Left renal cortex interstitium (tissue), 4 donors: ENCODE data around the gene MTCL3. TPM values are rescaled to one million over a fixed set of nuclear protein-coding genes. Genes with fewer than 3 reads are reported as not detected.
"Not testable (repeated sequence)": the region's sequence is repeated elsewhere in the genome, so short reads cannot be mapped to it uniquely, and the experiment has no call there.

Experiments
- DNase-seq, 4 donors: peaks; one replicate each; pipeline ENCODE4 v3.0.0-alpha.2; 2013; ENCODE audit warnings: low read depth in 4 of 4, low spot score in 2 of 4, missing footprints in 1 of 4
- polyA plus RNA-seq, 4 donors: library from polyadenylated mRNA; unstranded; fragments of 120-200 nt; gene quantifications; one replicate each; pipeline ENCODE4 v1.2.1, GENCODE V29; 2013; ENCODE audit not compliant: insufficient read length in 4 of 4

MTCL3 gene

DNA sequence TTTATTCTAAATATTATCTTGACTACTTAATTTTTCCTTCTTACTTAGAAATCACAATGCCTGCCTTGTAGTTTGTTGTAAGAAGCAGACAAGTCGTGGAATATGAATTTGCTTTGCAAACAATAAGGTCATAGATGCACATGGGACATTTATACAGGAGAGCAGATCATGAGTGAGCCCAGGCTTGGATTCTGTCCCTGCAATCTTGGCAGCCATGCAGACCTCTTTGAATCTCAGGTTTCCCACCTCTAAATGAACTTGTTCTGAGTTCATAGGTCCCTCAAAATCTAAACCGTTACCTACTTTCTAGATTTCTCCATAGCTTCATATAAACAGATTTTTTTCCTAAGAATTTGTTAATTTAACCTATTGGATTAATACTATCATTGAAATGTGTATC, 79.4 kb downstream of the MTCL3 start:
- DNase-seq: no peak

DNA sequence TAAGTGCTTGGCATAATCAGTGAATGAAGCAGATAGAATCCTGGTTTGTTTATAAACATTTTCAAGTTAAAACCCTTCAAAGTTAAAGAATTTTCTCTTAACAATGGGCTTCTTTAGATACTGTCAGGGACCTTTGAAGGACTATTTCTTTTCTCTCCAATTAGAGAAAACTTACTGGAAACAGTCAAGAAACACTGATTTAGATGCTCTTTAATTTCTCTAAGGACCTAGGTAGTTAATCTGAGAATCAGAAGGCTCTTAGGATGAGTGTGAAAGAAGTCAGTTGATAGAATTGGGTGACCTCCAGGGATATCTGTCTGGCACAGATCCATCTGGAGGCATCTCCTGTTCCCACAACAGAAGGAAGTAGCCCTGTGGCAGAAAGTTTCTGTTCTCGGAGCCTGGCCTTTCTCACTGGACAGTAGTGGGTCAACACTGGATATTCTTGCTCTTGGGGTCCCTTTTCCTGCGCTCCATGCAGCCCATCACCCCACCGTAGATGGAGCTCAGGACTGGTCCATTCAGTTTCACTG, 82.5 kb downstream of the MTCL3 start:
- DNase-seq: no peak

DNA sequence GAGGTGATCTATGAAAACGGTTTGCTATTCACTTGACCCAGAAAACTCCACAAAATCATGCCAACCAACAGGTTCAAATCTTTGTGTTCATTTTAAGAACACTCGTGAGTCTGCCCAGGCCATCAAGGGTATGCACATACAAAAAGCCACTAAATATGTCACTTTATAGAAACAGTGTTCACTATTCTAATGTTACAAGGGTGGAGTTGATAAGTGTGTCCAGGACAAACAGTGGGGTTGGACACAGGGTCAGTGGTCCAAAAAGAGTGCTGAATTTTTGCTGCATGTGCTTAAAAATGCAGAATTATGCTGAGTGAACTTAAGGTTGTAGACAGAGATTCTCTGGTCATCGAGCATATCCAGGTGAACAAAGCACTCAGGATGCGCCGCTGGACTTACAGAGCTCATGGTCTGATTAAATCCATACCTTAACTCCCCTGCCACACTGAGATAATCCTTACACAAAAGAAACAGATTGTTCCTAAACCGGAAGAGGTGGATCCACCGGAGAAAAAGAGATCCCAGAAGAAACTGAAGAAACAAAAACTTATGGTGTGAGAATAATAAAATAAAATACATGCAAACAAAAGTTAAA, 83.4 kb downstream of the MTCL3 start:
- DNase-seq: no peak

DNA sequence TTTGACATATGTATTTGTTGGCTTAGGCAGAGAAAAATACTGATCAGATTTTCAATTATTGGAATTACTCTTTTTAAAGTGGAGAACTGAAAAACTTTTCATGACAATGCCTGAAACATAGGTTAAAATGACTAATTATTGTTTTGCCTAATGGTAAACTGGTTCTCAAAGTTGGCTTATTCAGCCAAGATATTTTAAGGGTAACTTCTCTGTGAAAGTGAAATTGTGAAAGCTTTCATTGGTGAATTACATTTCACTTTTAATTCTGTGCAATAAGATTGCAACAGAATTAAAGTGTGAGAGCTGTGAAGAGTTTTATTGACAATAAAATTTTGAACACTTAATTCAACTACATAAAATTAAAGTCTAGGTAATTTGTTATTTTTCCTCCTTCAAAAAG, 84.5 kb downstream of the MTCL3 start:
- DNase-seq: no peak

DNA sequence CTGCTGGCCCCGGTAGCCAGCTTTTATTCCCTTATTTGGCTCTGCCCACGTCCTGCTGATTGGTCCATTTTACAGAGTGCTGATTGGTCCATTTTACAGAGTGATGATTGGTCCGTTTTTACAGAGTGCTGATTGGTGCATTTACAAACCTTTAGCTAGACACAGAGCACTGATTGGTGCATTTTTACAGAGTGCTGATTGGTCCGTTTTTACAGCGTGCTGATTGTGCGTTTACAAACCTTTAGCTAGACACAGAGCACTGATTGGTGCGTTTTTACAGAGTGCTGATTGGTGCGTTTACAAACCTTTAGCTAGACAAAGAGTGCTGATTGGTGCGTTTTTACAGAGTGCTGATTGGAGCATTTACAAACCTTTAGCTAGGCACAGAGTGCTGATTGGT, 90.6 kb downstream of the MTCL3 start:
- not testable (repeated sequence) for DNase-seq

DNA sequence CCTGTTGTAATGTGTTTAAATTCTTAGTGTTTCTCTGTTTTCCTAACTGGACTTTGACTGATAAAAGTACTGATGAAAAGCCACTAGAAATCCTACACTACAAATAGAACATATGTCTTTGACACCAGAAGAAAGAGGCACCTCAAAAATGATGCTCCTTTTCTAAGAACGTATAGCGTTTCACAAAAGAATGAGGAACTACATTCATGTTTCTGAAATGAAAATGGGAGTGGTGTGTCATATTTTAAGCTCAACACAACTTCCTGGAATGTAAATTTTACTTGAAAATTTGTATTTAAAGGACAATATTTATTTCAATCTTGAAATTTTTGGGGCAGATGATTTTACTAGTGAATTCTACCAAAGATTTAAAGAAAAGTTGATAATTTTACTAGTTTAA, 95.2 kb downstream of the MTCL3 start:
- DNase-seq: no peak

Other genes with a start within 250 kb of the MTCL3 start
- 10 to 100 TPM; 73.4 to 89.5 (median 80.3) TPM for gene ECHDC1, start 175.7 kb downstream of the MTCL3 start, polyA plus RNA-seq
- gene KIAA0408, start 59.9 kb downstream of the MTCL3 start, polyA plus RNA-seq: 1 to 10 TPM; 3.3 to 4.7 (median 4.0) TPM
- gene C6orf58, start 57.8 kb upstream of the MTCL3 start, polyA plus RNA-seq: 1 to 10 TPM in 2 of 4 donors, under 1 TPM in 2; 0.75 to 1.4 (median 0.98) TPM